GM12874 (cell line): ENCODE results near the gene ATXN1L.

Experiments used
- TF ChIP-seq, protein P1 (sequence below): IDR thresholded peaks from 2 replicates; pipeline ENCODE4 v1.5.1; 2011; ENCODE audit warnings: low read depth, mild to moderate bottlenecking, control low read depth, low read length, moderate library complexity; ENCODE audit not compliant: insufficient read depth

Gene ATXN1L

DNA sequence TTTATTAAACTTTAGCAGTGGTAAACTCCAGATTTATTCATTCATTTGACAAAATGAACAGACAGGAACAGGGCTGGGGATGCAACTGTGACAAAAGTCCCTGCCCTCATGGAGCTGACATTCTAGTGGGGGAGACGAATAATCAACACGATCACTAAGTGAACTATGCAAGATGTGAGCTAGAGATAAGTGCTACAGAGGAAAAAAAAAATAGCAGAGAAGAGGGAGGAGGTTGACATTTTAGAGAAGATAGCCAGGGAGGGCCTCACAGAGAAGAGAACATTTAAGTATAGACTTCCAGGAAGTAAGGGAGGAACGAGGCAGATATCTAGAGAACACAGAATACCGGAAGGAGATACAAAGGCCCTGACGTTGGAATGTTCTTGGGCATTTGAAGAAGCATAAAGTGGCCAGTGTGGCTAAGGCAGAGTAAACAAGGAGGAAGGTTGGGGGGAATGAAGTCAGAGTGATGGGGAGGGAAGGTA lies 19.2 kb upstream of the ATXN1L start:
- TF ChIP-seq, protein P1, sequence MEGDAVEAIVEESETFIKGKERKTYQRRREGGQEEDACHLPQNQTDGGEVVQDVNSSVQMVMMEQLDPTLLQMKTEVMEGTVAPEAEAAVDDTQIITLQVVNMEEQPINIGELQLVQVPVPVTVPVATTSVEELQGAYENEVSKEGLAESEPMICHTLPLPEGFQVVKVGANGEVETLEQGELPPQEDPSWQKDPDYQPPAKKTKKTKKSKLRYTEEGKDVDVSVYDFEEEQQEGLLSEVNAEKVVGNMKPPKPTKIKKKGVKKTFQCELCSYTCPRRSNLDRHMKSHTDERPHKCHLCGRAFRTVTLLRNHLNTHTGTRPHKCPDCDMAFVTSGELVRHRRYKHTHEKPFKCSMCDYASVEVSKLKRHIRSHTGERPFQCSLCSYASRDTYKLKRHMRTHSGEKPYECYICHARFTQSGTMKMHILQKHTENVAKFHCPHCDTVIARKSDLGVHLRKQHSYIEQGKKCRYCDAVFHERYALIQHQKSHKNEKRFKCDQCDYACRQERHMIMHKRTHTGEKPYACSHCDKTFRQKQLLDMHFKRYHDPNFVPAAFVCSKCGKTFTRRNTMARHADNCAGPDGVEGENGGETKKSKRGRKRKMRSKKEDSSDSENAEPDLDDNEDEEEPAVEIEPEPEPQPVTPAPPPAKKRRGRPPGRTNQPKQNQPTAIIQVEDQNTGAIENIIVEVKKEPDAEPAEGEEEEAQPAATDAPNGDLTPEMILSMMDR: no peak

DNA sequence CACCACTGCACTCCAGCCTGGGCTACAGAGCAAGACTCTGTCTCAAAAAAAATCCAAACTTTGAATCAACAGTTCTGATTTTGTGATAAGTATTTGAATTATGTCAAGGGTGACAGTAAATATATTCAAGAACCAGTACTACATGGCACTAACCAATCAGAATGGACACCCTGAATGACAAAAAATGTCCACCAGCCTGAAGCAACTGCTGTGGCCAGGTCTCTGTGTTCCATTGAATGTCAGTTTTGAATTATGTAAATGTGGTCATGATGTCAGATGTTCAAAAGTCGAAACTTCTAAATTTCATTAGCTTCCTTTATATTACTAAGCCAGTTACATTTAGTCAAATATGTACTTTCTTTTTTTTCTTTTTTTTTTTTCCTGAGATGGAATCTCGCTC lies 15.4 kb upstream of the ATXN1L start:
- TF ChIP-seq, protein P1: no peak

DNA sequence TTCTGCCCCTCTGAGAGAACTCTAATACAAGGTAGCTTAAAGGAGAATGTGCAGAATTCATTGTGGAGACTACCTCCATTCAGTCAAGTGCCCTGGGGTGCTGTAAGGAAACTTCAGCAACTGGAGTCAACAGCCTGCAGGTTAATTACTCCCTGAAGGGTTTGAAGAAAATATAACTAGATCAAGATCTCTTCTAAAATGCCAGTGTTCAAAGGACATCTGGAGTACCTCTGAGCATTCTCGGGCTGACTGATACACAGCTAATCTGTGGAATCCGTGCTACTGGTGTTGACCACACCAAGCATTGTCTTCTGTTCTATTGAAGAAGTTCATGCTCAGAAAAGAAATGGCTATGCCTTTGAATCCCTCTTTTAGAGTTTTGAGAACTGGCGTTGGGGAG lies 11.5 kb upstream of the ATXN1L start:
- TF ChIP-seq, protein P1: no peak

DNA sequence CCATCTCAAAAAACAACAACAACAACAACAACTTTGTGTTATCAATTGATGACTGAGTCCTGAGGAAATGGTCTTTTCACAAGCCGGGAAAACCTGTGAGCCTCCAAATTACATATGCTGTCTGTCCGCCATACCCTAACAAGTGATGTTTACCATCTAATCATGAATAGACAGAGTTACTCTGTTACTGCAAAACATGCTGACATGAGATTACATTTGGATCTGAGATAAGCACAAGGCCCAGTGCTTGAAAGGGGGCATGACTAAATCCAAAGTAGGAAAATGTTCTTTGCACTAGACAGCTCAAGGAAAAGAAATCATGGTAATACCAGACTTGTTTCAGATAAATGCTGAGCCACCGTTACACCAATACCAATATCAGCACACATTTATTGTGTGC lies 8.6 kb upstream of the ATXN1L start:
- TF ChIP-seq, protein P1: no peak

DNA sequence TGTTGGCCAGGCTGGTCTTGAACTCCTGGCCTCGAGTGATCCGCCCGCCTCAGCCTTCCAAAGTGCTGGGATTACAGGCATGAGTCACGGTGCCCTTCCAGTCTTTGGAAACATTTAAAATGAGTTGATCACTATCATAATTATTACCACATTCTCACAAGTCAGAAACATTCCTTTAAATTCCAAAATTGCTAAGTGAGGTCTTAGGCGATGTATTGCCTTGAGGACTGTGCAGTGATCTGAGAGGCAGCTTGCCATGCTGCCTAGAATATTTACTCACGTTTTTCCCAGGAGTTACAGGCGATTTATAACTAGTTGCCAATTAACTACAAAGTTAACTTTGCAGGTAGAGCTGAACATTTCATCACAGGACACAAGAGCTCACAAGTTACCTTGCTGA lies 5.7 kb upstream of the ATXN1L start:
- TF ChIP-seq, protein P1: no peak

DNA sequence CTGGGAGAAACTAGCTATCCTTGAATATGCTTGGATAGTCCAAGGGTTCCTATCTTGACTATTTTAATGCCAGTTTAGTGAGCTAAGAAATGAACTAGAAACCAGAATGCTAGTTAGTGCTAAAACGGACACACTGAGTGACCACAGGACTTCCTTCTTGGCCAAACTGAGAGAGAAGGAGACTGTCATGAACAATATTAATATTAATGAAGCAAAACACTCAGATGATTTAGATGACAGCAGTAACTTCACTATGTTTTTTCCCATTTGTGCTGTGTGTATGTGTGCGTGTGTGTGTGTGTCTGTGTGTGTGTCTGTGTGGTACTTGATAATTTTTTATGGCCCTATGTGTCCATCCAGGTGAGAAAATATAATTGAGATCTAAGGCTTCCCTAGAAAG lies 2.2 kb upstream of the ATXN1L start:
- TF ChIP-seq, protein P1: no peak

DNA sequence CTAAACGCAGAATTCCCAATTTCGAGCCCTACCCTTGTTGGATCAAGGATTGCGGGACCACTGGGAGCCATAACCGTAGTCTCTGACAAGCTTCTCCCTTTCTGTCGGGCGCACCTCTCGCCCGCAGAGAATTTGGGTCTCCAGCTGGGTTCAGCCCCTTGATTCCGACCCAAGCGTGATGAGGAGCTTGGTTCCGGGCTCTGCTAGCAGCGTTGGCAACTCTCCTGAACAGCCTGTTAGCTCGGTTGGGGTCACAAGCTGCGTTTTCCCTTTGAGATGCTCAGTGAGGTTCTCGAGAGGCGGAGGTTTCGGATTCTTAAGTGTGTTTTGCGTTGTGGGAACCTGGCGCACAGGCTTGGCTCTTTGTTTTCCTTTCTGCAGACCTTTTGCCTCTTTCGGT lies 655 bp downstream of the ATXN1L start:
- TF ChIP-seq, protein P1: no peak

DNA sequence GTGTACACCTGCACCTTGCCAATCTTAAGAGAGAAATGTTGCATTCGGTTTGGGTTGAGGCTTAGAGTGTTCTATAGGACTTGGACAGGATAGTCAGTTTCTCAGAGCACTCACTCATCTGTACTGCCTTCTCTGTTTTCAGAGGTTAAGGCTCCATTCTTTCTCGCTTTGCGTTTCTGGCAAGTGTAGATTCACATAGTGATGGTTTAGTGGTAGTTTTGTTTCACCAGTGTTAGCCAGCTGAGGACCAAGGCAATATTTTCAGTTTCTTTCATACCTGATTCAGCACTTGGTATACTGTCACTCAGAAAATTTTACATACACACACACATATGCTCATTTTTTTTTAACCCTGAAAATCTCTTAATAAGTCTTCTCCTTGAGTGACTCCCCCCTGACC lies 1.3 kb downstream of the ATXN1L start:
- TF ChIP-seq, protein P1: no peak
